ENCODE measurements around the gene MPV17. TPM values are rescaled to one million over a fixed set of nuclear protein-coding genes. Genes with fewer than 3 reads are reported as not detected.

MPV17 gene
- total RNA-seq, 1 experiment from 2014 or later, result 51.5 TPM

DNA sequence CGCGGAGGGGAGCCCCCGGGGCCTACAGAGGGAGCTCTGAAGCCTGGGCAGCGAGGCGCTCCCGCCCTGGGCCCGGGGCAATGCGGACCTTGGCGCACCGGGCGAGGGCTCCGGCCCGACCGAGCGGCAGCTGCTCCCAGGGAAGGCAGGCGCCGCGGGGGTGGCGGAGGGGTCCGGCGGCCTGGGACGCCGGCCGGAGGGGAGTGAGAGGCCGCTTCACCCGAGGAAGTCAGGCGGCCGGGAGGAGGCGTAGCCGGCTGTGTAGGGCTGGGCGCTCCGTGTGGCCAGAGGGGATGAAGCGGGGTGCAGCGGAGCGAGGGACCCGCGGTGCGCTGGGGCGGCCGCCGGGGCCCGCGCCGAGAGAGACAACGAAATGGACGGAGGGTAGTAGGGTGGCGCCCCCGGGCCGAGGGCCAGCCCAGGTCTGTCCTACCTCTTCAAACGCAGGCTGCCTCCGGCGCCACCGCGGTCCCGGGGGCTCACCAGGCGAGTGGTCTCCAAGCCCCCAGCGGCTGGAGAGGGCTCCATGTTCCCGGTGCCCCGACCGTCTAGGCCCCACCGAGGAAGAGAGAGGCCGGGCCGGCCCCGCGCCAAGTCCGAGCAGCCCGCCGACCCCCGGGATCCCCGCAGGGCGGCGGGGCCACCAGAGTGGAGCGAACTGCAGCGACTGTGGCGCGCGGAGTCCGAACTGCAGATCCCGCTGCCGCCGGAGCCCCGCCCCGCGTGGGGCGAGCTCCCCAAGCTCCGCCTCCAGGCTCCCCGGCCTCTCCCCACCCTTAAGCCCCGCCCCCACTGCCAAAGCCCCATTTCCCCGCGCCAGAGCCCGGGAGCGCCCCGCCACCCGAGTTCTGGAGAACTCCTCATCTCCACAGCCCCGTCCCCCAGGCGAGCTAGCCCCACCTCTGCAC, 60.3 kb downstream of the MPV17 start, which contains the start of gene SLC30A3 (continued):
- TF ChIP-seq ESRRA (CRISPR knock-in tag; IDR thresholded peaks at IDR 0.05; ENCODE audit: borderline replicate concordance), result no peak
- TF ChIP-seq CBFB (CRISPR knock-in tag; IDR thresholded peaks at IDR 0.05; ENCODE audit: low read depth), result no peak; the same call in 1 of the 2 replicates
- peak; percentile 47; the same call in 1 of the 2 replicates for TF ChIP-seq TEAD1 (CRISPR knock-in tag; IDR thresholded peaks at IDR 0.05)
- TF ChIP-seq KAT7 (CRISPR knock-in tag; IDR thresholded peaks at IDR 0.05; ENCODE audit: borderline replicate concordance), result peak; percentile 48; the same call in 1 of the 2 replicates
- no peak for TF ChIP-seq ZNF121 (CRISPR knock-in tag; IDR thresholded peaks at IDR 0.05)
- peak; percentile 29; the same call in 1 of the 2 replicates for TF ChIP-seq FOXP1 (CRISPR knock-in tag; IDR thresholded peaks at IDR 0.05; ENCODE audit: borderline replicate concordance)
- TF ChIP-seq, protein P1, sequence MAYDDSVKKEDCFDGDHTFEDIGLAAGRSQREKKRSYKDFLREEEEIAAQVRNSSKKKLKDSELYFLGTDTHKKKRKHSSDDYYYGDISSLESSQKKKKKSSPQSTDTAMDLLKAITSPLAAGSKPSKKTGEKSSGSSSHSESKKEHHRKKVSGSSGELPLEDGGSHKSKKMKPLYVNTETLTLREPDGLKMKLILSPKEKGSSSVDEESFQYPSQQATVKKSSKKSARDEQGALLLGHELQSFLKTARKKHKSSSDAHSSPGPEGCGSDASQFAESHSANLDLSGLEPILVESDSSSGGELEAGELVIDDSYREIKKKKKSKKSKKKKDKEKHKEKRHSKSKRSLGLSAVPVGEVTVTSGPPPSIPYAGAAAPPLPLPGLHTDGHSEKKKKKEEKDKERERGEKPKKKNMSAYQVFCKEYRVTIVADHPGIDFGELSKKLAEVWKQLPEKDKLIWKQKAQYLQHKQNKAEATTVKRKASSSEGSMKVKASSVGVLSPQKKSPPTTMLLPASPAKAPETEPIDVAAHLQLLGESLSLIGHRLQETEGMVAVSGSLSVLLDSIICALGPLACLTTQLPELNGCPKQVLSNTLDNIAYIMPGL (CRISPR knock-in tag; IDR thresholded peaks at IDR 0.05), result peak; percentile 87
- TF ChIP-seq, protein P2, sequence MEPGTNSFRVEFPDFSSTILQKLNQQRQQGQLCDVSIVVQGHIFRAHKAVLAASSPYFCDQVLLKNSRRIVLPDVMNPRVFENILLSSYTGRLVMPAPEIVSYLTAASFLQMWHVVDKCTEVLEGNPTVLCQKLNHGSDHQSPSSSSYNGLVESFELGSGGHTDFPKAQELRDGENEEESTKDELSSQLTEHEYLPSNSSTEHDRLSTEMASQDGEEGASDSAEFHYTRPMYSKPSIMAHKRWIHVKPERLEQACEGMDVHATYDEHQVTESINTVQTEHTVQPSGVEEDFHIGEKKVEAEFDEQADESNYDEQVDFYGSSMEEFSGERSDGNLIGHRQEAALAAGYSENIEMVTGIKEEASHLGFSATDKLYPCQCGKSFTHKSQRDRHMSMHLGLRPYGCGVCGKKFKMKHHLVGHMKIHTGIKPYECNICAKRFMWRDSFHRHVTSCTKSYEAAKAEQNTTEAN (CRISPR knock-in tag; IDR thresholded peaks at IDR 0.05), result no peak
- no peak for TF ChIP-seq ZNF263 (CRISPR knock-in tag; IDR thresholded peaks at IDR 0.05; ENCODE audit: low read depth)

DNA sequence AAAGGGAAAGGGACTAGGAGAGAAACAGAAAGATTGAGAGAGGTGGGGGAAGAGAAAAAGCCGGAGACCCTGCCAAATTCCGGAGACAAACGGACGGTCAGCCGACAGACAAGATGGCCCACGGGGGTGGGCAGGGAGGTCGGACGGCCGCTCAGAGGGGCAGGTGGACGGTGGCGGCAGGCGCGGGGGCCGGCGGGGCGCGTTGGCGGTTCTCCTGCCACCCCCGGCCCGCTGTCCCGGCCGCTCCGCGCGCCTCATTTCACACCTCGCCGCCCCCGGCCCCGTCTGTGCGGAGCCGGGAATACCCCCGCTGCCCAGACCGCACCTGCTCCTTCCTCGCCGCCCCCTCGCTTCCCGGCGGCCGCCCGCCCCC, 61.0 kb downstream of the MPV17 start:
- Mint-ChIP-seq H3K27ac (no peak overlapping the region), H3K4me1 (peaks cover 26% of the 10 kb centered on the region), H3K27me3 (ENCODE audit: low read depth) (peaks cover 30% of the 10 kb centered on the region), H3K9me3 (no peaks in the 10 kb centered on the region), H3K4me3 (peak overlapping the region; percentile 77), H3K36me3 (no peaks in the 10 kb centered on the region)
- DNase-seq (ENCODE audit: low spot score), result no peak
- no peak for ATAC-seq
- ChIA-PET CTCF (interaction anchor here (1.0 to 7.7 kb wide), 8 partner anchors 10 to 175 kb away, joined by 3 to 124 read pairs (median 6); partner anchors contain the start of genes TRIM54 and UCN), POLR2A (no interaction called here)
- TF ChIP-seq, protein P3, sequence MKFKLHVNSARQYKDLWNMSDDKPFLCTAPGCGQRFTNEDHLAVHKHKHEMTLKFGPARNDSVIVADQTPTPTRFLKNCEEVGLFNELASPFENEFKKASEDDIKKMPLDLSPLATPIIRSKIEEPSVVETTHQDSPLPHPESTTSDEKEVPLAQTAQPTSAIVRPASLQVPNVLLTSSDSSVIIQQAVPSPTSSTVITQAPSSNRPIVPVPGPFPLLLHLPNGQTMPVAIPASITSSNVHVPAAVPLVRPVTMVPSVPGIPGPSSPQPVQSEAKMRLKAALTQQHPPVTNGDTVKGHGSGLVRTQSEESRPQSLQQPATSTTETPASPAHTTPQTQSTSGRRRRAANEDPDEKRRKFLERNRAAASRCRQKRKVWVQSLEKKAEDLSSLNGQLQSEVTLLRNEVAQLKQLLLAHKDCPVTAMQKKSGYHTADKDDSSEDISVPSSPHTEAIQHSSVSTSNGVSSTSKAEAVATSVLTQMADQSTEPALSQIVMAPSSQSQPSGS (CRISPR knock-in tag; IDR thresholded peaks at IDR 0.05; ENCODE audit: borderline replicate concordance, low read depth), result no peak
- TF ChIP-seq SMAD4 (CRISPR knock-in tag; IDR thresholded peaks at IDR 0.05) (no peak), CREM (CRISPR knock-in tag; IDR thresholded peaks at IDR 0.05) (no peak), IRF2 (CRISPR knock-in tag; IDR thresholded peaks at IDR 0.05; ENCODE audit: borderline replicate concordance, low read depth) (no peak), GRHL2 (CRISPR knock-in tag; IDR thresholded peaks at IDR 0.05; ENCODE audit: insufficient replicate concordance, severe bottlenecking) (no peak), SP1 (CRISPR knock-in tag; conservative IDR thresholded peaks at IDR 0.05) (no peak), FOXJ3 (CRISPR knock-in tag; IDR thresholded peaks at IDR 0.05; ENCODE audit: borderline replicate concordance) (no peak), ELF4 (CRISPR knock-in tag; IDR thresholded peaks at IDR 0.05; ENCODE audit: low read depth) (no peak), JUN (CRISPR knock-in tag; IDR thresholded peaks at IDR 0.05) (no peak), NR2C2 (CRISPR knock-in tag; IDR thresholded peaks at IDR 0.05) (no peak)
- TF ChIP-seq, protein P4, sequence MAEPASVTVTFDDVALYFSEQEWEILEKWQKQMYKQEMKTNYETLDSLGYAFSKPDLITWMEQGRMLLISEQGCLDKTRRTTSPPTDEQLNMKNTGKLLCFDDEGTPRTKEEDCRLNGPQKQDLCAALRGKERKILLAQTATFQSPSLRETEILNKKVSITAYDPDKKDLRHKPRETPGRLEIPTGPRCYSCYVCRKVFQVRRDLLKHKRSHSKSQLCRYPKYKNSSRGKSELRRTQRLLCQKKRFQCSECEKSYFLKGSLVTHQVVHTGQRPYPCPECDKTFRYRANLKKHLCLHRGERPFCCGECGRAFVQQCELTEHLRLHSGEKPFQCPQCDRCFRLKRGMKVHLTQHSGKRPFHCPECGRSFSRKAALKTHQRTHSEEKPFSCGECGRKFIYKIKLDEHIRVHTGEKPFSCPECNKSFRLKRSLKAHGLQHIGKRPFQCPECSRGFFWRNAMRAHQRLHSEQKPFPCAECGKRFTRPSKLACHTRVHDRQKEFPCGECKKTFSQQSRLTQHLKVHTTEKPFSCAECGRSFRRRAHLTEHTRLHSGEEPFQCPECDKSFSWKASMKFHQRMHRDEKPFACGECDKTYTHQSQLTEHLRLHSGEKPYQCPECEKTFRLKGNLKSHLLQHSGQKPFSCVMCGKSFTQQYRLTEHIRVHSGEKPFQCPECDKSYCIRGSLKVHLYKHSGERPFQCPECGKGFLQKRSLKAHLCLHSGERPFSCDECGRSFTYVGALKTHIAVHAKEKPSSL (CRISPR knock-in tag; conservative IDR thresholded peaks at IDR 0.05), result no peak
